ENCODE results near the gene MAPKAPK2.
A peak's percentile ranks its signal among the peaks of the same experiment; 100 is the strongest.

- TF ChIP-seq POLR2A (IDR thresholded peaks at IDR 0.05) (peak; percentile 54), CTCF (IDR thresholded peaks at IDR 0.05) (no peak)
Observed at GRCh38 chr1:206684478-206685333, at the start of gene MAPKAPK2.
